NCI-H82 treated with DMSO at 0.1 percent for 48 hours (cell line): ENCODE data around the gene TAF1.
A peak's percentile ranks its signal among the peaks of the same experiment; 100 is the strongest.
"Not testable (repeated sequence)": the region's sequence is repeated elsewhere in the genome, so short reads cannot be mapped to it uniquely, and the experiment has no call there.

Experiments used
- DNase-seq: peaks from one replicate; lab custom pipeline; 2025; ENCODE audit not compliant: unreplicated experiment; lab: John Stamatoyannopoulos, UW

The TAF1 gene

GRCh38 chrX:71438750-71439149 is 72.6 kb downstream of the TAF1 start:
- no peak for DNase-seq

- no peak for DNase-seq
Measured at GRCh38 chrX:71439420-71439819, 73.3 kb downstream of the TAF1 start.

GRCh38 chrX:71439896-71440295 is 73.7 kb downstream of the TAF1 start:
- no peak for DNase-seq

- DNase-seq: no peak
Measured at GRCh38 chrX:71440401-71440800, 74.2 kb downstream of the TAF1 start.

GRCh38 chrX:71441809-71442208 is 75.7 kb downstream of the TAF1 start:
- not testable (repeated sequence) for DNase-seq

- DNase-seq: peak; percentile 15
Measured at GRCh38 chrX:71450433-71451106, 84.4 kb downstream of the TAF1 start.

GRCh38 chrX:71451518-71451917 is 85.4 kb downstream of the TAF1 start:
- DNase-seq: not testable (repeated sequence)

- DNase-seq: no peak
Measured at GRCh38 chrX:71453056-71453455, 86.9 kb downstream of the TAF1 start.

GRCh38 chrX:71454222-71454621 is 88.1 kb downstream of the TAF1 start:
- DNase-seq: no peak

- no peak for DNase-seq
Measured at GRCh38 chrX:71458866-71459265, 92.7 kb downstream of the TAF1 start.

- DNase-seq: no peak
Measured at GRCh38 chrX:71464968-71465367, 98.8 kb downstream of the TAF1 start.

GRCh38 chrX:71466979-71467523 is 100.9 kb downstream of the TAF1 start:
- no peak for DNase-seq

- DNase-seq: no peak
Measured at GRCh38 chrX:71475785-71476540, 109.8 kb downstream of the TAF1 start.

- no peak for DNase-seq
Measured at GRCh38 chrX:71482228-71482958, 116.2 kb downstream of the TAF1 start.

- DNase-seq: no peak
Measured at GRCh38 chrX:71487814-71488213, 121.7 kb downstream of the TAF1 start.

- no peak for DNase-seq
Measured at GRCh38 chrX:71489540-71489939, 123.4 kb downstream of the TAF1 start.

GRCh38 chrX:71492231-71493065 is 126.3 kb downstream of the TAF1 start:
- DNase-seq: no peak

- DNase-seq: no peak
Measured at GRCh38 chrX:71493111-71493613, 127.0 kb downstream of the TAF1 start.

GRCh38 chrX:71495979-71496378 is 129.8 kb downstream of the TAF1 start:
- DNase-seq: not testable (repeated sequence)

GRCh38 chrX:71496476-71496875 is 130.3 kb downstream of the TAF1 start:
- no peak for DNase-seq
